B cell (primary cell): ENCODE data around the gene CEP68. TPM values are rescaled to one million over a fixed set of nuclear protein-coding genes. Genes with fewer than 3 reads are reported as not detected.

Experiments
- ATAC-seq: fragments of 200-7000 bp; cut with Tn5 transposase; one replicate; pipeline ENCODE4 v1.10.0; 2021; ENCODE audit warnings: low read depth, mild to moderate bottlenecking, moderate number of reproducible peaks, moderate library complexity
- CTCF ChIA-PET: fragments of 350-600 bp; sonication (Branson Sonifier 250); formaldehyde crosslinking; loops from one replicate; lab custom pipeline; 2021; ENCODE audit warnings: antibody characterized with exemption, inconsistent platforms; lab: Charles Lee
- POLR2A ChIA-PET: fragments of 350-600 bp; sonication (Branson Sonifier 250); formaldehyde crosslinking; loops from one replicate; lab custom pipeline; 2021; ENCODE audit warnings: antibody characterized with exemption; lab: Charles Lee
- DNase-seq: peaks from one replicate; pipeline ENCODE4 v3.0.0; 2013
- H2AFZ ChIP-seq: 2 replicates; pipeline ENCODE4 v1.6.1; 2012; ENCODE audit warnings: mild to moderate bottlenecking, low read depth, low read length; ENCODE audit not compliant: insufficient read depth, poor library complexity, severe bottlenecking
- H3K27ac ChIP-seq, 2 donors: 1 replicate in 1 of 2; 2 replicates in 1 of 2; pipeline ENCODE4 v1.5.1; 2012 to 2013; ENCODE audit warnings: low read length in 2 of 2, mild to moderate bottlenecking in 2 of 2, moderate library complexity in 1 of 2
- H3K27me3 ChIP-seq, 4 experiments: fragments of 200-600 bp in 1 of 4; sonication (generic) in 1 of 4; replicated peaks in 1 of 4; 1 replicate in 2 of 4; 2 replicates in 2 of 4; pipeline versions ENCODE4 v1.6.1 to v1.7.0; 2013 to 2016; ENCODE audit warnings: low read length in 3 of 4, mild to moderate bottlenecking in 2 of 4, mixed read lengths in 1 of 4, moderate library complexity in 1 of 4; ENCODE audit not compliant: insufficient read depth in 4 of 4, control insufficient read depth in 3 of 4; ENCODE audit errors: control extremely low read depth in 1 of 4
- H3K36me3 ChIP-seq, 2 experiments: replicated peaks in 1 of 2; 1 replicate in 1 of 2; 2 replicates in 1 of 2; pipeline versions ENCODE4 v1.6.1 to v1.7.1; 2013; ENCODE audit warnings: low read length in 1 of 2; ENCODE audit not compliant: insufficient read depth in 2 of 2, control insufficient read depth in 1 of 2; ENCODE audit errors: control extremely low read depth in 1 of 2, extremely low read depth in 1 of 2
- H3K4me1 ChIP-seq, 2 donors: fragments of 200-600 bp in 1 of 2; sonication (generic) in 1 of 2; 1 replicate in 1 of 2; 2 replicates in 1 of 2; pipeline versions ENCODE4 v1.5.1 to v1.6.1; 2013 to 2017; ENCODE audit warnings: low read length in 2 of 2; ENCODE audit not compliant: control insufficient read depth in 2 of 2, insufficient read depth in 2 of 2
- H3K4me2 ChIP-seq: replicated peaks from 2 replicates; pipeline ENCODE3; 2012; ENCODE audit warnings: mild to moderate bottlenecking, low read depth, low read length; ENCODE audit not compliant: poor library complexity, severe bottlenecking
- H3K4me3 ChIP-seq, 5 experiments: fragments of 200-600 bp in 1 of 5; sonication (generic) in 1 of 5; 1 replicate in 3 of 5; 2 replicates in 2 of 5; pipeline versions ENCODE4 v1.5.1 to v1.7.0; 2011 to 2016; ENCODE audit warnings: low read length in 4 of 5, mild to moderate bottlenecking in 4 of 5, low read depth in 2 of 5, control low read depth in 1 of 5, moderate library complexity in 1 of 5; ENCODE audit not compliant: insufficient read depth in 1 of 5; ENCODE audit errors: control extremely low read depth in 1 of 5, extremely low read depth in 1 of 5
- H3K79me2 ChIP-seq: fragments of 200-600 bp; sonication (generic); one replicate; pipeline ENCODE4 v1.6.0; 2016; ENCODE audit warnings: low read length; ENCODE audit not compliant: control insufficient read depth, insufficient read depth
- H3K9ac ChIP-seq: fragments of 200-600 bp; sonication (generic); 2 replicates; pipeline ENCODE4 v1.6.1; 2017; ENCODE audit warnings: mild to moderate bottlenecking, low read length, moderate library complexity
- H3K9me3 ChIP-seq, 3 donors: one replicate each; pipeline versions ENCODE4 v1.6.1 to v1.7.1; 2013; ENCODE audit warnings: low read length in 2 of 3; ENCODE audit not compliant: control insufficient read depth in 2 of 3, insufficient read depth in 1 of 3; ENCODE audit errors: control extremely low read depth in 1 of 3
- H4K20me1 ChIP-seq: 2 replicates; pipeline ENCODE4 v1.6.0; 2012; ENCODE audit warnings: mild to moderate bottlenecking, low read length; ENCODE audit not compliant: insufficient read depth, control insufficient read depth, poor library complexity, severe bottlenecking
- H3K27ac Mint-ChIP-seq: one replicate; pipeline ENCODE4 v1.8.0; 2021; ENCODE audit warnings: mixed read lengths
- H3K27me3 Mint-ChIP-seq: one replicate; pipeline ENCODE4 v1.8.0; 2021; ENCODE audit warnings: mixed read lengths
- H3K4me1 Mint-ChIP-seq: one replicate; pipeline ENCODE4 v1.8.0; 2021; ENCODE audit warnings: mixed read lengths
- H3K4me3 Mint-ChIP-seq: one replicate; pipeline ENCODE4 v1.8.0; 2021; ENCODE audit warnings: mixed read lengths
- H3K9me3 Mint-ChIP-seq: one replicate; pipeline ENCODE4 v1.8.0; 2022; ENCODE audit warnings: mixed read lengths; ENCODE audit not compliant: insufficient read depth
- CTCF ChIP-seq: fragments of 200-600 bp; IDR thresholded peaks from one replicate; pipeline ENCODE4 v1.8.0; 2022; ENCODE audit warnings: antibody characterized with exemption, mild to moderate bottlenecking
- EZH2 ChIP-seq: IDR thresholded peaks from 2 replicates; pipeline ENCODE4 v1.6.1; 2012; ENCODE audit warnings: borderline replicate concordance, low read depth, mild to moderate bottlenecking, moderate library complexity, low read length; ENCODE audit not compliant: insufficient read depth, poor library complexity, severe bottlenecking
- WGBS: methylation state at CpG from one replicate; pipeline ENCODE4 v1.1.5; 2013; ENCODE audit warnings: missing lambda C conversion rate; ENCODE audit not compliant: insufficient coverage; 5-methylcytosine and 5-hydroxymethylcytosine counted together
- intact Hi-C: fragments of 100-400 bp; cut with micrococcal nuclease; formaldehyde crosslinking; loops from one replicate; pipeline ENCODE4 v1.10.0; 2022
- polyA minus RNA-seq: library from RNA; depleted of rRNA, polyadenylated mRNA; stranded (reverse); fragments of >200 nt; gene quantifications from 2 replicates; pipeline ENCODE4 v1.2.3, GENCODE V29; 2012
- polyA plus RNA-seq: library from polyadenylated mRNA; depleted of rRNA; stranded (reverse); fragments of >200 nt; gene quantifications from 2 replicates; pipeline ENCODE4 v1.2.3, GENCODE V29; 2012
- total RNA-seq, 2 donors: library from RNA; stranded (reverse); fragments of 120-200 nt in 1 of 2; gene quantifications; 1 replicate in 1 of 2; 2 replicates in 1 of 2; pipeline versions ENCODE4 v1.2.3 to v1.2.4, GENCODE V29; 2013 to 2022

The CEP68 gene, protein sequence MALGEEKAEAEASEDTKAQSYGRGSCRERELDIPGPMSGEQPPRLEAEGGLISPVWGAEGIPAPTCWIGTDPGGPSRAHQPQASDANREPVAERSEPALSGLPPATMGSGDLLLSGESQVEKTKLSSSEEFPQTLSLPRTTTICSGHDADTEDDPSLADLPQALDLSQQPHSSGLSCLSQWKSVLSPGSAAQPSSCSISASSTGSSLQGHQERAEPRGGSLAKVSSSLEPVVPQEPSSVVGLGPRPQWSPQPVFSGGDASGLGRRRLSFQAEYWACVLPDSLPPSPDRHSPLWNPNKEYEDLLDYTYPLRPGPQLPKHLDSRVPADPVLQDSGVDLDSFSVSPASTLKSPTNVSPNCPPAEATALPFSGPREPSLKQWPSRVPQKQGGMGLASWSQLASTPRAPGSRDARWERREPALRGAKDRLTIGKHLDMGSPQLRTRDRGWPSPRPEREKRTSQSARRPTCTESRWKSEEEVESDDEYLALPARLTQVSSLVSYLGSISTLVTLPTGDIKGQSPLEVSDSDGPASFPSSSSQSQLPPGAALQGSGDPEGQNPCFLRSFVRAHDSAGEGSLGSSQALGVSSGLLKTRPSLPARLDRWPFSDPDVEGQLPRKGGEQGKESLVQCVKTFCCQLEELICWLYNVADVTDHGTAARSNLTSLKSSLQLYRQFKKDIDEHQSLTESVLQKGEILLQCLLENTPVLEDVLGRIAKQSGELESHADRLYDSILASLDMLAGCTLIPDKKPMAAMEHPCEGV
- total RNA-seq (31.8 and 32.0 TPM in 2 replicates), polyA plus RNA-seq (7.9 and 11.0 TPM in 2 replicates), polyA minus RNA-seq (14.2 and 20.2 TPM in 2 replicates)
- 12.6 TPM for total RNA-seq (2013)

- Histone ChIP-seq H3K36me3 (no peaks in the 10 kb centered on the region), H3K4me1 (peaks cover 47 to 48% of the 10 kb centered on the region in 2 donors), H3K4me2 (peak within 1 kb of the TSS; percentile 84), H3K27ac (peak within 1 kb of the TSS; percentile 78 to 88), H2AFZ (peak within 1 kb of the TSS; percentile 91), H3K9me3 (peaks cover 0 to under 1% (median 0%) of the 10 kb centered on the region in 3 donors), H3K4me3 (peak within 1 kb of the TSS; percentile 76 to 81 (median 80)), H3K9ac (peak within 1 kb of the TSS; percentile 83), H4K20me1 (peaks cover 1% of the 10 kb centered on the region), H3K79me2 (peaks cover 81% of the 10 kb centered on the region), H3K27me3 (no peaks in the 10 kb centered on the region)
- Mint-ChIP-seq H3K27ac (peak within 1 kb of the TSS; percentile 99), H3K27me3 (no peaks in the 10 kb centered on the region), H3K4me3 (peak within 1 kb of the TSS; percentile 100), H3K4me1 (peaks cover 65% of the 10 kb centered on the region), H3K9me3 (no peaks in the 10 kb centered on the region)
- TF ChIP-seq EZH2 (no peak), CTCF (no peak)
- ChIA-PET POLR2A (interaction anchor here (0.6 to 3.4 kb wide), 13 partner anchors 9 to 1215 kb away, joined by 3 to 21 read pairs (median 7); partner anchors contain the start of genes ACTR2, RAB1A and UGP2), CTCF (interaction anchor here (0.6 to 5.8 kb wide), 17 partner anchors 8 to 1195 kb away, joined by 3 to 51 read pairs (median 4); partner anchors contain the start of genes ACTR2, RAB1A and SLC1A4)
- DNase-seq (peak; percentile 98), ATAC-seq (peak; percentile 92)
- intact Hi-C loops = loop anchor here (1.0 to 10.0 kb wide), 8 partner anchors 8 to 912 kb away; partner anchors contain the start of genes ACTR2, AFTPH, PELI1 and RAB1A
- WGBS = under 1% methylated on average over 98 of the region's 99 CpGs
These were observed at the start of gene CEP68 for GRCh38 chr2:65056215-65057053. CEP68 (plus strand) TSS chr2:65056416; CDS start chr2:65069445, 13,029 bp downstream.
